Small intestine (tissue), 7 donors: ENCODE data around the gene MAP3K6. TPM values are rescaled to one million over a fixed set of nuclear protein-coding genes. Genes with fewer than 3 reads are reported as not detected.
"Not testable (repeated sequence)": the region's sequence is repeated elsewhere in the genome, so short reads cannot be mapped to it uniquely, and the experiment has no call there.

Source experiments
- DNase-seq, 2 donors: peaks; one replicate each; pipeline versions ENCODE4 v3.0.0 to v3.0.0-alpha.2; 2013
- FAIRE-seq: peaks from 2 replicates; lab custom pipeline; 2012; peaks lifted over from hg19 to GRCh38; lab: Jason Lieb, UNC
- H3K27ac ChIP-seq, 3 donors: one replicate each; pipeline ENCODE4 v1.5.1; 2013; ENCODE audit warnings: low read length in 2 of 3, mild to moderate bottlenecking in 2 of 3, control low read depth in 1 of 3, inconsistent platforms in 1 of 3, low read depth in 1 of 3, moderate library complexity in 1 of 3
- H3K27me3 ChIP-seq, 3 donors: one replicate each; pipeline ENCODE4 v1.6.1; 2013; ENCODE audit warnings: low read length in 3 of 3, inconsistent platforms in 1 of 3; ENCODE audit not compliant: control insufficient read depth in 3 of 3, insufficient read depth in 3 of 3
- H3K36me3 ChIP-seq, 3 donors: one replicate each; pipeline ENCODE4 v1.6.1; 2013; ENCODE audit warnings: low read length in 3 of 3, inconsistent platforms in 1 of 3, low read depth in 1 of 3, mild to moderate bottlenecking in 1 of 3, moderate library complexity in 1 of 3; ENCODE audit not compliant: control insufficient read depth in 3 of 3, insufficient read depth in 2 of 3
- H3K4me1 ChIP-seq, 3 donors: one replicate each; pipeline ENCODE4 v1.6.1; 2013; ENCODE audit warnings: low read length in 2 of 3, inconsistent platforms in 1 of 3, low read depth in 1 of 3, mild to moderate bottlenecking in 1 of 3, moderate library complexity in 1 of 3; ENCODE audit not compliant: control insufficient read depth in 3 of 3, insufficient read depth in 2 of 3
- H3K4me3 ChIP-seq, 3 donors: one replicate each; pipeline ENCODE4 v1.5.1; 2013; ENCODE audit warnings: low read length in 3 of 3, control low read depth in 1 of 3, inconsistent platforms in 1 of 3, low read depth in 1 of 3, mild to moderate bottlenecking in 1 of 3, moderate library complexity in 1 of 3
- H3K9me3 ChIP-seq, 2 donors: one replicate each; pipeline ENCODE4 v1.6.1; 2013; ENCODE audit warnings: low read depth in 1 of 2, low read length in 1 of 2; ENCODE audit not compliant: control insufficient read depth in 2 of 2, insufficient read depth in 1 of 2
- WGBS, 3 donors: extraction: QIAGEN DNeasy Blood & Tissue Kit; methylation state at CpG; one replicate each; pipeline ENCODE4 v1.1.7; 2013; 5-methylcytosine and 5-hydroxymethylcytosine counted together
- polyA plus RNA-seq, 4 donors: library from polyadenylated mRNA; stranded (reverse) in 3 of 4; unstranded in 1 of 4; fragments of 200-250 nt in 3 of 4; fragments of 120-200 nt in 1 of 4; gene quantifications; one replicate each; pipeline versions ENCODE4 v1.2.1 to v1.2.3, GENCODE V29; 2013
- donor health status: healthy with polysubstance abuse.
- donor health status: control.
- donor health status: control.
- donor health status: Bipolar disorder and iron deficiency.
- donor health status: healthy.

MAP3K6 gene
- polyA plus RNA-seq, 4 donors: 1.6 to 19.4 (median 5.2) TPM

DNA sequence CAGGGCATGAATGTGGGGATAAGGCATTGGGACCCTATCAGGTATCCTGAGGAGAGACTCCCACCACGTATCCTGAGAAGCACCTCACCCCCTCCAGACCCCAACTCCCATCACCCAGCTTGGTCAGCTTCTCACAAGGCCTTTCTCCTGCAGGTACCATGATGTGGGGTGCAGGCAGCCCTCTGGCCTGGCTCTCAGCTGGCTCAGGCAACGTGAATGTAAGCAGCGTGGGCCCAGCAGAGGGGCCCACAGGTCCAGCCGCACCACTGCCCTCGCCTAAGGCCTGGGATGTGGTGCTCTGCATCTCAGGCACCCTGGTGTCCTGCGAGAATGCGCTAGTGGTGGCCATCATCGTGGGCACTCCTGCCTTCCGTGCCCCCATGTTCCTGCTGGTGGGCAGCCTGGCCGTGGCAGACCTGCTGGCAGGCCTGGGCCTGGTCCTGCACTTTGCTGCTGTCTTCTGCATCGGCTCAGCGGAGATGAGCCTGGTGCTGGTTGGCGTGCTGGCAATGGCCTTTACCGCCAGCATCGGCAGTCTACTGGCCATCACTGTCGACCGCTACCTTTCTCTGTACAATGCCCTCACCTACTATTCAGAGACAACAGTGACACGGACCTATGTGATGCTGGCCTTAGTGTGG, 27.0 kb upstream of the MAP3K6 start:
- WGBS, 3 donors: 92 to 95% (median 93%) methylated on average over 18 of the region's 18 CpGs
- FAIRE-seq: no peak
- no peak overlapping the region for H3K4me3 ChIP-seq

DNA sequence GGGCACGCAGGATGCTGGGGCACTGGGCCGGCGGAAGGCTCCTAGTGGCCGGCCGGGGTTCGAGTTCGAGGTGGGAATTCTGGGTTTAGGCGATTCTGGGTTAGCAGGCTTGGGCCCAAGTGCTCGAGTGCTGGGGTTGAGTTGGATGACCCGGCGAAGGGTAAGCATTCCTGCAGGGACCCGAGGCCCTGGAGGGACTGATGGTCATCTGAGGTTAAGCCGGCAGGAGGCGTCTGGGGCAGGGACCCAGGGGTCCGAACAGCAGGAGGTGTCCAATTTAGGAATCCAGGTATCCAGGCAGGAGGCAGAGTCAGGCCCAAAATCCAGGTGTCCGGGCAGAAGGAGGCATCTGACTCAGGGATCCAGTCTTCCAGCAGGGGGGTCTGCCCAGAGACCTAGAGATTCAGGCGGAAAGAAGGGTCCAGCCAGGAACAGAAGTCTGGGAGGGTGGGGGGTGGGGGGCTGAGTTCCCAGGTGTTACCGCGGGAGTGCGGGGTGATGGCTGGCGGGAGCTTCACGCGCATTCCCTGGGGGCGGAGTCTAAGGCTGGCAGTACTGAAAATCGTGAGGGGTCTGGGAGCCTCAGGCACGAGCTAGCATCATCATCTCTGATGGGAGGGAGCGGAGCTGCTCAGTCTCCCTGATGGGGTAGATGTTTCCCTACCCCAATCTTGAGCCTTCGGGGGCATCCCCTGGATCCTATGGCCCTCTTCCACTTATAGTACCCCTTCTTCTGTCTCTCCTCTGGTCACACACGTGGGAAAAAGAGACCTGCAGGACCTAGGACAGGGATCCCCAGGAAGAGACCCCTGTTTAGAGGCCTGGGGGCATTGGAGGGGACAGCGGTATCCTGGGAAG, 26.2 kb upstream of the MAP3K6 start:
- Histone ChIP-seq H3K4me3 (peak overlapping the region in 2 of 3 donors; percentile 38 to 43), H3K36me3 (no peaks in the 10 kb centered on the region), H3K9me3 (no peaks in the 10 kb centered on the region), H3K27ac (peak overlapping the region in 1 of 3 donors; percentile 17), H3K27me3 (peaks cover 0 to 27% (median 0%) of the 10 kb centered on the region in 3 donors), H3K4me1 (peaks cover 0 to 11% (median 3%) of the 10 kb centered on the region in 3 donors)
- no peak for DNase-seq
- 37 to 39% (median 38%) methylated on average over 30 of the region's 30 CpGs for whole genome bisulfite sequencing, 3 donors
- FAIRE-seq: no peak

More for the DNA sequence above, 27.0 kb upstream of the MAP3K6 start:
- Histone ChIP-seq H3K9me3 (no peaks in the 10 kb centered on the region), H3K4me1 (peaks cover 0 to 15% (median 3%) of the 10 kb centered on the region in 3 donors), H3K27me3 (peaks cover 0 to 27% (median 0%) of the 10 kb centered on the region in 3 donors), H3K27ac (no peak overlapping the region), H3K36me3 (no peaks in the 10 kb centered on the region)
- DNase-seq: no peak

DNA sequence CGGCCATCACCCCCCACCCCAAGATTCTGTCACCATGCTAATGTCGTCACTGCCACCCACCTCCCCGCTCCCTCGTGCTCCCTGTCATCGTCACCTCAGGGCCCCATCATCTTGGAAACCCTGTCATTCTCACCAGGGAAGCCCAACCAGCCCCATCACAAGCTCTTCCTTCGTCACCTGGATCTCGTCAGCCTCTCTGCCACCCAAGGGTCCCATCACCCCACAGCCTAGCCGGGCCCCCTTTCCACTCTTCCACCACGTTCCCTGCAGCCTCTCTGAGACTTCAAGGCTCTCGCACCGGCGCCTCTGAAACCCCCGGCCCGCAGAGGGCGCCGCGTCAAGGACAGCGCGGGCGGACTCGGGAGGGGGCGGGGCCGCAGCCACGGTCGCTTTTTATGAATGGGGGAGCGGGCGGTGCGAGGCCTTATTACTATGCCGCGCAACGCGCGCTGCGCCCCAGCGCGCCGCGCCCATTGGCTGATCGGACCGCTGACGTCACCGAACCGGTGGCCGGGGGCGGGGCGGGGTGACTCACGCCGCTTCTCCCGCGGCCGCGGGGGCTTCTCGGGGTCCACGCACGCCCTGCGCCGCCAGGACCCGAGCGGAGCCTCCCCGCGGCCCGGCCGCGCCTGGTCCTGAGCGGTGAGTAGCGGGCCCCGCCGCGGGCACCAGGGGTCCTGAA, 25.5 kb upstream of the MAP3K6 start, which contains the start of gene GPR3:
TSS of gene GPR3 (plus strand) at position 527 of the 682 bp plus-strand sequence. CDS start 1,177 bp downstream, outside the sequence.
- Histone ChIP-seq H3K27me3 (peaks cover 0 to 27% (median 0%) of the 10 kb centered on the region in 3 donors), H3K27ac (peak within 1 kb of the TSS in 1 of 3 donors; percentile 68), H3K36me3 (no peaks in the 10 kb centered on the region), H3K9me3 (no peaks in the 10 kb centered on the region), H3K4me1 (peaks cover 0 to 11% (median 3%) of the 10 kb centered on the region in 3 donors), H3K4me3 (peak within 1 kb of the TSS in 2 of 3 donors; percentile 38 to 43)
- WGBS, 3 donors: 1 to 2% (median 1%) methylated on average over 41 to 69 of the region's 69 CpGs
- DNase-seq (peak; percentile 79 to 92), FAIRE-seq (no peak)

DNA sequence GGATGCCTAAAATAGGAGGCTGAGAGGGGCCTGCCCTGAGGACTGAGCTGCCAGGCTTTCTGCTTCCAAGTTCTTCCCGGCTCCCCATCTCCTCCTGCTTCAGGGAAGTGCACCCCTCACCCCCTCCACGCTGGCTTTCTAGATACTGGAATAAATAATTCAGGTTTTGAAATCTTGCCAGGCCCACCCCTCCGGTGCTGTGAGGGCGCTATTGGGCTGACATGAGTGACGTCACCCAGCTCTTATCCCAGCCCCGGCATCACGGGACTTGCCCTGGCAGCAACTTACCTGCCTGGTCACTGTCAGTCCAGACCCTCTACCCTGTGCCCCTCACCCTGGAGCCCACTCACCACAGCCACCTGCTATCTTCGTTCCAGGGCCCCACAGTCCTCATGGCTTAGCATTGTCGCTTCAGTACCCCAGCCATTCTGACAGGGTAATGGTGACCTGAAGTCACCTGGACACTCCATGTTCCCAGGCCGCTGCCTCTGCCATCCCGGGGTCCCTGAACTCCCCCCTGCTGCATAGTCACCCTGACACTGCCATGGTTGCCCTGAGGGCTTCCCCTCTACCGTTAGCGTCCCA, 24.8 kb upstream of the MAP3K6 start:
- no peak for FAIRE-seq

DNA sequence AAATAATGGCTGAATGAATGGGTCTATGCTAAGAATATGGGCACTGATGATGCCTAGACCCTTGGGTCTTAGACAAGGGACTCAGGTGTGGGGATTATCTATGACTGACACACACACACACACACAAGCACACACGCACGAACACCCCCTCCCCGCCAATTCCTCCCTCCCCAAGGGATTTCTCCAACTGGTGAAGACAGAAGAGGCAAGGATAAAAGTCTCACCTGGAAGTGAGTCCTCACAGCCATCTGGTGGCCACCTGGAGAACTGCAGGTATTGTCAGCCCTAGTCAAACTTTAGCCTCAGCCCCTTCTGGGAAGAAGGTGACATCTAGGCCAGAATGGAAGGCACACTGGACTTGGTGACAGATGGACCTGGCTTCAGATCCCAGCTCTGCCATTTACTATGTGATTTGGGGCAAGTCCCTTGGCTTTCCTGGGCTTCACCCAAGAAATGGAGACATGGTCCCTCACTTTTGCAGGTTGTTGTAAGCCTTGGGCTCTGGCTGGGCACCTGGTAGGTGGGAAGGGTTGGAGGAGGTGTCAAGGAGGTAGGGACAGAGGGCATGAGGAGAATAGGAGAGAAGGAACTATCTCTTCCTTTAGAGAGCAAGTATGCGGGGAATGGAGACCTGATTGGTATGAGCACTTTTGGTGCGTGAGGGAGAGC, 21.7 kb upstream of the MAP3K6 start:
- Histone ChIP-seq H3K27ac (peak overlapping the region in 1 of 3 donors; percentile 2), H3K4me1 (peaks cover 0 to 11% (median 3%) of the 10 kb centered on the region in 3 donors), H3K27me3 (peaks cover 0 to 27% (median 0%) of the 10 kb centered on the region in 3 donors), H3K9me3 (no peaks in the 10 kb centered on the region), H3K36me3 (no peaks in the 10 kb centered on the region), H3K4me3 (no peak overlapping the region)
- 39 to 47% (median 40%) methylated on average over 5 of the region's 5 CpGs for WGBS, 3 donors
- DNase-seq (peak; percentile 73 to 77), FAIRE-seq (no peak)

More for the DNA sequence above, 24.8 kb upstream of the MAP3K6 start:
- Histone ChIP-seq H3K4me3 (peak overlapping the region in 1 of 3 donors; percentile 19), H3K27ac (peak overlapping the region in 1 of 3 donors; percentile 68), H3K36me3 (no peaks in the 10 kb centered on the region), H3K4me1 (peaks cover 0 to 11% (median 3%) of the 10 kb centered on the region in 3 donors), H3K9me3 (no peaks in the 10 kb centered on the region), H3K27me3 (peaks cover 0 to 27% (median 0%) of the 10 kb centered on the region in 3 donors)
- peak in 1 of 2 donors; percentile 65 for DNase-seq
- WGBS, 3 donors: 4 to 9% (median 6%) methylated on average over 13 of the region's 13 CpGs

DNA sequence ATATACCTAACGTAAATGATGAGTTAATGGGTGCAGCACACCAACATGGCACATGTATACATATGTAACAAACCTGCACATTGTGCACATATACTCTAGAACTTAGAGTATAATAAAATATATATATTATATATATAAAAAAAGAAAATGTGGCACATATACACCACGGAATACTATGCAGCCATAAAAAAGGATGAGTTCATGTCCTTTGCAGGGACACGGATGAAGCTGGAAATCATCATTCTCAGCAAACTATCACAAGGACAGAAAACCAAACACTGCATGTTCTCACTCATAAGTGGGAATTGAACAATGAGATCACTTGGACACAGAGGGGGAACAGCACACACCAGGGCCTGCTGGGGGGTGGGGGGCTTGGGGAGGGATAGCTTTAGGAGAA, 18.0 kb upstream of the MAP3K6 start:
- not testable (repeated sequence) for H3K36me3 ChIP-seq, FAIRE-seq, H3K4me1 ChIP-seq, H3K9me3 ChIP-seq, DNase-seq, H3K27ac ChIP-seq, H3K4me3 ChIP-seq
- peaks cover 0 to 16% (median 2%) of the 10 kb centered on the region in 3 donors for H3K27me3 ChIP-seq
- WGBS, 3 donors: 83 to 94% (median 85%) methylated on average over 3 of the region's 3 CpGs

DNA sequence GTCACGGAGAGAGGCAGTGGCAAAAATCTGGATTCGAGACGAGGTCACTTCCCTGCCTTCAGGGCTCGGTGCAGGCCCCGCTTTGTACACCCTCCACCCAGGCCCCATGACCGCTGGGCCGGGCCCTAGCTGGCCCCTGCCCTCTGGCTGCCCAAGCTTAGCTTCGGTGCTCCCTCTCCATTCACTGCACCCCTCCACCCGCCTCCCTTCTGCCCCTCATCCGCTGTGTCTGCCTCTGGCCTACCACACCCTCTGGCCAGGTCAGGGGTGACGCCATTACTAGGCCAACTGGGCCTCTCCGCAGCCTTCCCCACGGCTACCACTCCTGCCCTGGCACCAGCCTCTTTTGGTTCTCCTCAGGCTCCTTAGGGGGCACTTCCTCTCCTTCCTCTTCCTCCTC, 16.9 kb upstream of the MAP3K6 start:
- no peaks in the 10 kb centered on the region for H3K9me3 ChIP-seq
- WGBS, 3 donors: 77 to 93% (median 89%) methylated on average over 13 of the region's 13 CpGs
- peaks cover 0 to 16% (median 2%) of the 10 kb centered on the region in 3 donors for H3K27me3 ChIP-seq
- no peak overlapping the region for H3K4me3 ChIP-seq
- H3K36me3 ChIP-seq: no peaks in the 10 kb centered on the region
- DNase-seq (no peak), FAIRE-seq (no peak)
- H3K27ac ChIP-seq: no peak overlapping the region
- peaks cover 0 to 4% (median 0%) of the 10 kb centered on the region in 3 donors for H3K4me1 ChIP-seq
